A673 (cell line): Measurements from ENCODE around the gene SPATA24. TPM values are rescaled to one million over a fixed set of nuclear protein-coding genes. Genes with fewer than 3 reads are reported as not detected.

Experiments
- BruUV-seq: library from RNA; stranded (reverse); fragments of 400-500 nt; replicated peaks from 2 replicates; lab custom pipeline; 2021; lab: Mats Ljungman, UMichigan
- CTCF ChIA-PET: fragments of 300-600 bp; sonication (Branson Sonifier 250); formaldehyde crosslinking; loops from one replicate; lab custom pipeline; 2022; ENCODE audit warnings: antibody characterized with exemption; lab: Charles Lee
- POLR2A ChIA-PET: fragments of 300-600 bp; sonication (Branson Sonifier 250); formaldehyde crosslinking; loops from one replicate; lab custom pipeline; 2022; ENCODE audit warnings: antibody characterized with exemption; ENCODE audit not compliant: low non-redundant PET; lab: Charles Lee
- DNase-seq: peaks from one replicate; pipeline ENCODE4 v3.0.0-alpha.2; 2015; ENCODE audit warnings: low spot score
- H3K27ac ChIP-seq: fragments of 200-600 bp; sonication (generic); 2 replicates; pipeline ENCODE4 v1.5.1; 2016; ENCODE audit warnings: mixed run types, low read depth, mild to moderate bottlenecking, mixed read lengths, antibody characterized with exemption, low read length; ENCODE audit not compliant: poor library complexity, severe bottlenecking
- H3K27me3 ChIP-seq: fragments of 200-600 bp; sonication (generic); replicated peaks from 2 replicates; pipeline ENCODE4 v1.6.1; 2017; ENCODE audit warnings: mixed run types, low read depth, mild to moderate bottlenecking, mixed read lengths, antibody characterized with exemption, low read length; ENCODE audit not compliant: insufficient read depth, poor library complexity
- H3K36me3 ChIP-seq: fragments of 200-600 bp; sonication (generic); 2 replicates; pipeline ENCODE4 v1.6.1; 2016; ENCODE audit warnings: mixed run types, mild to moderate bottlenecking, mixed read lengths, antibody characterized with exemption, low read length; ENCODE audit not compliant: insufficient read depth, poor library complexity, severe bottlenecking
- H3K4me1 ChIP-seq: fragments of 200-600 bp; sonication (generic); 2 replicates; pipeline ENCODE4 v1.6.1; 2017; ENCODE audit warnings: mixed run types, mild to moderate bottlenecking, mixed read lengths, antibody characterized with exemption, low read length; ENCODE audit not compliant: insufficient read depth, poor library complexity, severe bottlenecking
- H3K4me3 ChIP-seq: fragments of 200-600 bp; sonication (generic); 2 replicates; pipeline ENCODE4 v1.5.1; 2016; ENCODE audit warnings: low read depth, mixed run types, mild to moderate bottlenecking, mixed read lengths, low read length; ENCODE audit not compliant: poor library complexity, severe bottlenecking
- H3K9me3 ChIP-seq: fragments of 200-600 bp; sonication (generic); 2 replicates; pipeline ENCODE4 v1.6.1; 2016; ENCODE audit warnings: mixed run types, low read depth, mild to moderate bottlenecking, mixed read lengths, antibody characterized with exemption, low read length; ENCODE audit not compliant: poor library complexity, severe bottlenecking
- CTCF ChIP-seq: fragments of 300-800, 200-600 bp; sonication (generic); conservative IDR thresholded peaks from 2 replicates; pipeline ENCODE4 v1.5.1; 2017; ENCODE audit warnings: low read depth, mild to moderate bottlenecking, antibody characterized with exemption, low read length, moderate library complexity, mixed read lengths
- EZH2 ChIP-seq: fragments of 200-600 bp; sonication (generic); IDR thresholded peaks from 2 replicates; pipeline ENCODE4 v1.6.1; 2017; ENCODE audit warnings: borderline replicate concordance, low read depth, mild to moderate bottlenecking, mixed read lengths, antibody characterized with exemption, low read length; ENCODE audit not compliant: poor library complexity, severe bottlenecking
- intact Hi-C: fragments of 100-400 bp; cut with micrococcal nuclease; formaldehyde crosslinking; loops from one replicate; pipeline ENCODE4 v1.10.0; 2022; ENCODE audit not compliant: unreplicated experiment
- total RNA-seq: library from RNA; stranded (reverse); gene quantifications from 2 replicates; pipeline ENCODE4 v1.2.3, GENCODE V29; 2021

Gene SPATA24
- total RNA-seq, 1 experiment from 2014 or later, result 4.2 TPM

GRCh38 chr5:139417214-139417613 lies 13.3 kb upstream of the SPATA24 start:
- ChIA-PET POLR2A (no interaction called here), CTCF (no interaction called here)
- no peaks in the 10 kb centered on the region for H3K4me1 ChIP-seq
- no peaks in the 10 kb centered on the region for H3K9me3 ChIP-seq
- no peaks in the 10 kb centered on the region for H3K36me3 ChIP-seq
- H3K27me3 ChIP-seq, result no peaks in the 10 kb centered on the region
- TF ChIP-seq EZH2 (no peak), CTCF (no peak)
- no peak for DNase-seq
- H3K4me3 ChIP-seq, result no peak overlapping the region
- intact Hi-C loops, result no loop called here
- H3K27ac ChIP-seq, result no peak overlapping the region
- no TSS peak for BruUV-seq

- TF ChIP-seq CTCF, result no peak
- no peak for TF ChIP-seq EZH2
- no peak overlapping the region for H3K27ac ChIP-seq
- H3K4me1 ChIP-seq, result no peaks in the 10 kb centered on the region
- POLR2A ChIA-PET, result no interaction called here
- no peaks in the 10 kb centered on the region for H3K36me3 ChIP-seq
- intact Hi-C loops, result no loop called here
- no peaks in the 10 kb centered on the region for H3K27me3 ChIP-seq
- no peak for DNase-seq
- no peak overlapping the region for H3K4me3 ChIP-seq
- CTCF ChIA-PET, result no interaction called here
- BruUV-seq, result no TSS peak
- no peaks in the 10 kb centered on the region for H3K9me3 ChIP-seq
Observed at GRCh38 chr5:139416651-139417050, 12.8 kb upstream of the SPATA24 start.

- POLR2A ChIA-PET, result interaction anchor here (0.6 kb wide), 1 partner anchor 890 kb away, joined by 4 read pairs; no protein-coding TSS in a partner anchor
Observed at GRCh38 chr5:139415869-139416268, 12.0 kb upstream of the SPATA24 start.

More at GRCh38 chr5:139415869-139416268, 12.0 kb upstream of the SPATA24 start:
- Histone ChIP-seq H3K27me3 (no peaks in the 10 kb centered on the region), H3K4me3 (no peak overlapping the region), H3K36me3 (no peaks in the 10 kb centered on the region), H3K9me3 (no peaks in the 10 kb centered on the region), H3K4me1 (no peaks in the 10 kb centered on the region), H3K27ac (no peak overlapping the region)
- DNase-seq, result no peak
- intact Hi-C loops, result no loop called here
- TF ChIP-seq EZH2 (no peak), CTCF (no peak)
- BruUV-seq, result no TSS peak
- CTCF ChIA-PET, result no interaction called here
